SK-N-SH (cell line): Measurements from ENCODE around the gene PPP4R2. TPM values are rescaled to one million over a fixed set of nuclear protein-coding genes. Genes with fewer than 3 reads are reported as not detected.

Experiments
- CTCF ChIA-PET: fragments of 300-600, 350-600 bp; formaldehyde crosslinking; extraction: SDS; loops from one replicate; lab custom pipeline; 2021; lab: Yijun Ruan, JAX
- POLR2A ChIA-PET: fragments of 350-600 bp; sonication (Branson Sonifier 250); formaldehyde crosslinking; extraction: SDS; loops from one replicate; lab custom pipeline; 2020; ENCODE audit warnings: antibody characterized with exemption, inconsistent platforms; lab: Yijun Ruan, JAX
- DNase-seq: peaks from one replicate; pipeline ENCODE4 v3.0.0; 2012
- H2AFZ ChIP-seq: fragments of 200-600 bp; sonication (generic); 2 replicates; pipeline ENCODE4 v1.8.1; 2016; ENCODE audit warnings: antibody characterized with exemption, mild to moderate bottlenecking, low read depth
- H3F3A ChIP-seq: fragments of 200-600 bp; sonication (generic); replicated peaks from 2 replicates; pipeline ENCODE3; 2016; ENCODE audit warnings: antibody characterized with exemption, mild to moderate bottlenecking; ENCODE audit not compliant: insufficient read depth
- H3K27ac ChIP-seq, 2 experiments: fragments of 200-500 bp in 1 of 2; fragments of 200-600 bp in 1 of 2; sonication (Bioruptor generic) in 1 of 2; sonication (generic), shearing (Covaris generic) in 1 of 2; 2 replicates each; pipeline versions ENCODE4 v1.5.1 to v1.6.1; 2014 to 2016; ENCODE audit warnings: low read depth in 2 of 2, inconsistent platforms in 1 of 2, low read length in 1 of 2, mild to moderate bottlenecking in 1 of 2, mixed read lengths in 1 of 2
- H3K27me3 ChIP-seq: fragments of 200-600 bp; sonication (generic), shearing (Covaris generic); 2 replicates; pipeline ENCODE4 v1.6.1; 2016; ENCODE audit warnings: mixed run types; ENCODE audit not compliant: insufficient read depth
- H3K36me3 ChIP-seq, 2 experiments: fragments of 200-500 bp in 1 of 2; fragments of 200-600 bp in 1 of 2; sonication (Bioruptor generic) in 1 of 2; sonication (generic) in 1 of 2; replicated peaks in 1 of 2; 2 replicates each; pipeline versions ENCODE3 to v1.5.1; 2014 to 2016; ENCODE audit warnings: low read length in 1 of 2, mild to moderate bottlenecking in 1 of 2; ENCODE audit not compliant: insufficient read depth in 2 of 2, control insufficient read depth in 1 of 2
- H3K4me1 ChIP-seq, 2 experiments: fragments of 200-500 bp in 1 of 2; fragments of 200-600 bp in 1 of 2; sonication (Bioruptor generic) in 1 of 2; sonication (generic), shearing (Covaris generic) in 1 of 2; 2 replicates each; pipeline versions ENCODE4 v1.5.1 to v1.6.1; 2014 to 2016; ENCODE audit warnings: low read depth in 1 of 2, low read length in 1 of 2, mixed run types in 1 of 2; ENCODE audit not compliant: insufficient read depth in 2 of 2, control insufficient read depth in 1 of 2
- H3K4me2 ChIP-seq: fragments of 200-600 bp; sonication (generic), shearing (Covaris generic); 2 replicates; pipeline ENCODE4 v1.6.1; 2017; ENCODE audit warnings: mixed run types
- H3K4me3 ChIP-seq, 2 experiments: fragments of 200-500 bp in 1 of 2; fragments of 200-600 bp in 1 of 2; sonication (Bioruptor generic) in 1 of 2; sonication (generic), shearing (Covaris generic) in 1 of 2; 2 replicates each; pipeline versions ENCODE4 v1.5.1 to v1.8.1; 2014 to 2016; ENCODE audit warnings: low read depth in 2 of 2, inconsistent platforms in 1 of 2, low read length in 1 of 2, mild to moderate bottlenecking in 1 of 2, mixed read lengths in 1 of 2, moderate library complexity in 1 of 2
- H3K79me2 ChIP-seq: fragments of 200-600 bp; sonication (generic); 2 replicates; pipeline ENCODE4 v1.8.1; 2017; ENCODE audit warnings: mild to moderate bottlenecking; ENCODE audit not compliant: insufficient read depth
- H3K9ac ChIP-seq: fragments of 200-600 bp; sonication (generic); 2 replicates; pipeline ENCODE4 v1.6.1; 2017; ENCODE audit warnings: mixed run types
- H3K9me2 ChIP-seq: fragments of 200-600 bp; sonication (generic); 2 replicates; pipeline ENCODE4 v1.6.1; 2017; ENCODE audit warnings: mixed run types
- H3K9me3 ChIP-seq: fragments of 200-600 bp; sonication (generic); 2 replicates; pipeline ENCODE4 v1.6.1; 2017; ENCODE audit warnings: mixed run types, mild to moderate bottlenecking, moderate library complexity
- H4K20me1 ChIP-seq: fragments of 200-600 bp; sonication (generic); 2 replicates; pipeline ENCODE4 v1.6.1; 2017; ENCODE audit warnings: mild to moderate bottlenecking, mixed run types; ENCODE audit not compliant: insufficient read depth
- EZH2phosphoT487 ChIP-seq: fragments of 200-600 bp; sonication (generic); IDR thresholded peaks from 2 replicates; pipeline ENCODE4 v1.6.1; 2017; ENCODE audit warnings: low read depth, mixed run types, mild to moderate bottlenecking, antibody characterized with exemption, moderate library complexity, borderline replicate concordance
- FOSL2 ChIP-seq: IDR thresholded peaks from 2 replicates; pipeline ENCODE4 v1.4.0; 2012; ENCODE audit warnings: low read depth, mild to moderate bottlenecking, moderate library complexity, borderline replicate concordance
- FOXM1 ChIP-seq: IDR thresholded peaks from 2 replicates; pipeline ENCODE4 v1.4.0; 2012; ENCODE audit warnings: low read depth, mild to moderate bottlenecking
- GABPA ChIP-seq: IDR thresholded peaks from 2 replicates; pipeline ENCODE4 v1.4.0; 2012; ENCODE audit warnings: low read depth, mild to moderate bottlenecking
- GATA2 ChIP-seq: sonication (generic); formaldehyde crosslinking; IDR thresholded peaks from 2 replicates; pipeline ENCODE4 v1.5.0; 2020; ENCODE audit warnings: mild to moderate bottlenecking, missing genetic modification reagents
- MEF2A ChIP-seq: IDR thresholded peaks from 2 replicates; pipeline ENCODE4 v1.4.0; 2012; ENCODE audit warnings: low read depth, borderline replicate concordance
- MXI1 ChIP-seq: IDR thresholded peaks from 2 replicates; pipeline ENCODE4 v1.6.1; 2012; ENCODE audit warnings: mild to moderate bottlenecking, low read depth, low read length, improper control_type of control experiment
- PBX3 ChIP-seq: IDR thresholded peaks from 2 replicates; pipeline ENCODE4; 2012
- POLR2AphosphoS5 ChIP-seq: IDR thresholded peaks from 2 replicates; pipeline ENCODE4 v1.6.1; 2012; ENCODE audit warnings: low read depth, low read length
- REST ChIP-seq: IDR thresholded peaks from 2 replicates; pipeline ENCODE4 v1.6.1; 2012; ENCODE audit warnings: mild to moderate bottlenecking, low read depth, low read length, moderate library complexity
- RFX5 ChIP-seq: IDR thresholded peaks from 2 replicates; pipeline ENCODE4 v1.6.1; 2012; ENCODE audit warnings: mild to moderate bottlenecking, improper control_type of control experiment, low read length
- RXRA ChIP-seq: IDR thresholded peaks from 2 replicates; pipeline ENCODE4 v1.4.0; 2012; ENCODE audit warnings: low read depth, mild to moderate bottlenecking, borderline replicate concordance
- TAF1 ChIP-seq: IDR thresholded peaks from 2 replicates; pipeline ENCODE4 v1.6.1; 2012; ENCODE audit warnings: low read depth, mild to moderate bottlenecking, low read length, moderate library complexity, borderline replicate concordance
- YY1 ChIP-seq: IDR thresholded peaks from 2 replicates; pipeline ENCODE4 v1.4.0; 2012; ENCODE audit warnings: low read depth, mild to moderate bottlenecking
- ZBTB33 ChIP-seq: IDR thresholded peaks from 2 replicates; pipeline ENCODE4 v1.4.0; 2012; ENCODE audit warnings: low read depth, borderline replicate concordance
- WGBS: methylation state at CpG from one replicate; pipeline ENCODE4 v1.1.6; 2017; ENCODE audit warnings: low lambda C conversion rate; 5-methylcytosine and 5-hydroxymethylcytosine counted together
- polyA plus RNA-seq, 3 experiments: library from polyadenylated mRNA; depleted of rRNA; stranded (reverse); fragments of >200 nt; gene quantifications; 2 replicates each; pipeline ENCODE4 v1.2.3, GENCODE V29; 2012

Gene PPP4R2
- polyA plus RNA-seq, 1 of the 3 experiments (the other 2 are of a cell fraction), result 8.9 TPM

- no peak overlapping the region for H3K4me2 ChIP-seq
- no peak for TF ChIP-seq GATA2
- H3F3A ChIP-seq, result peaks cover 4% of the 10 kb centered on the region
- no peaks in the 10 kb centered on the region for H3K27me3 ChIP-seq
- H3K9ac ChIP-seq, result no peak overlapping the region
- no peak for DNase-seq
- H3K4me1 ChIP-seq, result peaks cover 5% of the 10 kb centered on the region in 2 experiments; a peak in 3 of 4 replicates
- H3K4me3 ChIP-seq, result no peak overlapping the region
- POLR2A ChIA-PET, result no interaction called here
- H3K9me3 ChIP-seq, result no peaks in the 10 kb centered on the region
- H3K9me2 ChIP-seq, result no peaks in the 10 kb centered on the region
- no peak overlapping the region for H2AFZ ChIP-seq
- 91% methylated on average over 4 of the region's 4 CpGs for WGBS
- H3K27ac ChIP-seq, result no peak overlapping the region
- peaks cover 22 to 64% of the 10 kb centered on the region in 2 experiments for H3K36me3 ChIP-seq
- H3K79me2 ChIP-seq, result peaks cover 100% of the 10 kb centered on the region
- H4K20me1 ChIP-seq, result peaks cover 96% of the 10 kb centered on the region
- CTCF ChIA-PET, result interaction anchor here (3.5 kb wide), 1 partner anchor 52 kb away, joined by 14 read pairs; no protein-coding TSS in a partner anchor
These were observed 7.7 kb downstream of the PPP4R2 start for GRCh38 chr3:73004316-73004715.

GRCh38 chr3:73007992-73008712, 11.5 kb downstream of the PPP4R2 start:
- Histone ChIP-seq H3K36me3 (peaks cover 11 to 44% of the 10 kb centered on the region in 2 experiments), H3K4me3 (no peak overlapping the region), H3K4me2 (no peak overlapping the region), H3K9me3 (no peaks in the 10 kb centered on the region), H3K9me2 (no peaks in the 10 kb centered on the region), H3K27me3 (no peaks in the 10 kb centered on the region), H3K79me2 (peaks cover 100% of the 10 kb centered on the region), H3K9ac (no peak overlapping the region), H3F3A (no peaks in the 10 kb centered on the region), H3K4me1 (peaks cover 0 to 5% of the 10 kb centered on the region in 2 experiments; a peak in 2 of 4 replicates), H3K27ac (no peak overlapping the region), H2AFZ (no peak overlapping the region), H4K20me1 (peaks cover 97% of the 10 kb centered on the region)
- TF ChIP-seq ZBTB33 (no peak), REST (no peak), EZH2phosphoT487 (no peak), POLR2AphosphoS5 (no peak), PBX3 (no peak), RFX5 (no peak), FOSL2 (no peak), MXI1 (no peak), YY1 (no peak), GABPA (no peak), FOXM1 (no peak), RXRA (no peak), GATA2 (no peak), TAF1 (no peak), MEF2A (no peak)
- WGBS, result 91% methylated on average over 6 of the region's 6 CpGs
- POLR2A ChIA-PET, result no interaction called here
- CTCF ChIA-PET, result interaction anchor here (1.0 to 3.5 kb wide), 3 partner anchors 8 to 48 kb away, joined by 3 to 14 read pairs (median 3); partner anchors contain the start of gene PPP4R2
- DNase-seq, result no peak
